ENCODE measurements around the gene BRSK2.

The BRSK2 gene

DNA sequence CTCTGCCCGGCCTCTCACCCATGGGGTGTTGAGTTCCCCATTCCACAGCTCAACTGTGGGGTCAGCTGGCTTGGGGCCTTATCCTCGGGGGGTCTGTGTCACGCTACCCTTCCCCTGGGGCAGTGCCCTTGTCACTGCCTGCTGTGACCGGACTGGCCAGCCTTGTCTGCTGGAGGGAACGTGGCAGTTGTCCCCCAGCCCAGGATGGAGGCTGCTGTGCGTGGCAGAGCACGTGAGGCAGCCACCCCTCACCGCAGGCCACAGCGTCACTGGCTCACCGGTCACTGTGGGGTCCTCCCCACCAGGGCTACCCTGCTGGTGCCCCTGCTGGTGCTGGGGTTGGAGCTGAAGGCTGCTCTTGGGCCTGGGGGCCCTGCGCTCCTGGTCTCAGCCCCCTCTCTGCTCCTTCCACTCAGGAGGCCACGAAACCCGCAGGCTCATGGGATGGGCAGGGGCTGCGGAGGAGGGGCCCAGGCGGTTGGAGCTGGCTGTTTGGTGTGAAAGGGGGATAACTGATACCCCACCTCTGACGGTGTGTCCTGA lies 13.4 kb downstream of the BRSK2 start:
- TF ChIP-seq LEF1 (IDR thresholded peaks at IDR 0.05; ENCODE audit: borderline replicate concordance) (no peak), NFRKB (IDR thresholded peaks at IDR 0.05) (no peak), SP1 (IDR thresholded peaks at IDR 0.05) (no peak), FOXK2 (IDR thresholded peaks at IDR 0.05) (no peak), CTBP1 (IDR thresholded peaks at IDR 0.05; ENCODE audit: borderline replicate concordance) (no peak), SUZ12 (IDR thresholded peaks at IDR 0.05) (no peak), FOXM1 (IDR thresholded peaks at IDR 0.05; ENCODE audit: borderline replicate concordance) (no peak), FOXA1 (IDR thresholded peaks at IDR 0.05) (no peak), ZNF384 (IDR thresholded peaks at IDR 0.05) (no peak), ELF4 (IDR thresholded peaks at IDR 0.05) (no peak), ARNT (IDR thresholded peaks at IDR 0.05) (no peak), TARDBP (IDR thresholded peaks at IDR 0.05) (no peak), L3MBTL2 (conservative IDR thresholded peaks at IDR 0.05) (no peak)
- CTCF ChIA-PET: no interaction called here
- POLR2A ChIA-PET: no interaction called here
- no peak for DNase-seq (ENCODE audit: extremely low spot score)

DNA sequence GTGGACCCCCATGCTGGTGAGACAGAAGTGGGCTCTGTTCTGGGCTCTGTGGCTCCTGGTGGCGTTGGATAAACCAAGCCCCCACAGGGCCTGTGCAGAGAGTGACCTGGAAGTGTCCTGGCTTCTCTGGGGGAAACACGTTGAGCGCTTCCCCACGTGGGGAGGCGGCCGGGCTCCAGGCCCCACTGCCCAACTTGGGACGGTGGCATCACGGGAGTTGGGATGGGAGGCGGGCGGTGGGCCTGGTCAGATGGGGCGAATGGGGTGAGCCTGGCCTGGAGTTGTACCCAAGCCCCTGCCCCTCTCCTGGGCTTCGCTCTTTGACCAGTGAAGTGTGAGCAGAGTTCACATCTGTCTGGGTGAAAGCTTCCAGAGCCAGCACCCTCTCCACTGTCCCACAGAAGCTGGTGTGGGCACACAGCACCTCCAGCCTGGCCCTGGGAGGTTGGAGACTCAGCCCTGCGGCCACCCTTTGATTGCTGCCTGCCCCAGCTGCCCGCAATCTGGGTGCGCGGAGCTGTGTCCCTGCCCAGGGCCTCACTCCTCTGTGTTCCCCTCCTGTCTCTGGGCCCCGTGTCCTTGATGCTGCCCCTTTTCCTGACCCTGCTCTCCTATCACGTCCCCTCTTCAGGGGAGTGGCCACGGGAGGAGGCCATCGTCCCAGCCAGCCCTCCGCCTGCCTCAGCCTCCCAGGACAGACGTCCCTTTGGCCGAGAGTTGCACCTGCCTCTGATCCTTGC lies 14.2 kb downstream of the BRSK2 start:
- no peak for DNase-seq (ENCODE audit: extremely low spot score)
- ChIA-PET CTCF (no interaction called here), POLR2A (no interaction called here)
- TF ChIP-seq SP1 (IDR thresholded peaks at IDR 0.05): no peak
- TF ChIP-seq, protein P1, sequence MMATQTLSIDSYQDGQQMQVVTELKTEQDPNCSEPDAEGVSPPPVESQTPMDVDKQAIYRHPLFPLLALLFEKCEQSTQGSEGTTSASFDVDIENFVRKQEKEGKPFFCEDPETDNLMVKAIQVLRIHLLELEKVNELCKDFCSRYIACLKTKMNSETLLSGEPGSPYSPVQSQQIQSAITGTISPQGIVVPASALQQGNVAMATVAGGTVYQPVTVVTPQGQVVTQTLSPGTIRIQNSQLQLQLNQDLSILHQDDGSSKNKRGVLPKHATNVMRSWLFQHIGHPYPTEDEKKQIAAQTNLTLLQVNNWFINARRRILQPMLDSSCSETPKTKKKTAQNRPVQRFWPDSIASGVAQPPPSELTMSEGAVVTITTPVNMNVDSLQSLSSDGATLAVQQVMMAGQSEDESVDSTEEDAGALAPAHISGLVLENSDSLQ (IDR thresholded peaks at IDR 0.05): no peak
- TF ChIP-seq FOXM1 (IDR thresholded peaks at IDR 0.05; ENCODE audit: borderline replicate concordance): no peak
- TF ChIP-seq L3MBTL2 (conservative IDR thresholded peaks at IDR 0.05): no peak
- no peak for TF ChIP-seq FOXK2 (IDR thresholded peaks at IDR 0.05)

DNA sequence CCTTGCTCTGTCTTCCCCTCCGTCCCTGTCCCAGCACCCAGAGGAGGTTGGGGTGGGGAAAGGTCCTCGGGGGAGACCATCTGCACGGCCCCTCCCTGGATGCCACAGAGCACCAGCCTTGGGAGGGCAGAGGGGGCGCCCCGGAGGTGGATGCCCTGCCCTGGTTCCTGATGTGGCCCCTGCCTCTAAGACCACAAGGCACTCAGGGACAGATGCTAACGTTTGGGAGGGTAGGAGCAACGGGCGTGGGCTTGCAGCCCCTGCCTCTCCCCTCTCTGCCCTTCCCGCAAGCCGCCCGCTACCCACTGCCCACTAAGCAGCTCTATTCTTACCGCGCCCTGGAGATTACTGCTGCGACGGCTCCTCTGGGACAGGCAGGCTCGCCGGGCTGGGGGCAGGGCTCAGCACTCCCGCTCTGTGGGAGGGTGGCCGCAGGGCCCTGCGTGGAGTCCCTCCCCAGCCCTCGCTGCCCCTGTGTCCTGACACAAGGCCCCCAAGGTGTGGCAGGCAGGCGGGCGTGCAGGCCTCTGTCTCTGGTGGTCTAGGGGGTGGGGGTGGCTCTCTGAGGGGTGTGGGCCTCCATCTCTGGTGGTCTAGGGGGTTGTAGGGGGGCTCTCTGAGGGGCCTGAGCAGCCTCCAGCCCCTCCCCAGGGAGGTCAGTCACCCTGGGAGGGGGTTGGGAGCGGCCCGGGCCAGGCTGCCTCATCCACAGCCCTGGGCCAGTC lies 14.9 kb downstream of the BRSK2 start:
- ChIA-PET POLR2A (no interaction called here), CTCF (no interaction called here)
- TF ChIP-seq NFRKB (IDR thresholded peaks at IDR 0.05): no peak
- DNase-seq (ENCODE audit: extremely low spot score): no peak

DNA sequence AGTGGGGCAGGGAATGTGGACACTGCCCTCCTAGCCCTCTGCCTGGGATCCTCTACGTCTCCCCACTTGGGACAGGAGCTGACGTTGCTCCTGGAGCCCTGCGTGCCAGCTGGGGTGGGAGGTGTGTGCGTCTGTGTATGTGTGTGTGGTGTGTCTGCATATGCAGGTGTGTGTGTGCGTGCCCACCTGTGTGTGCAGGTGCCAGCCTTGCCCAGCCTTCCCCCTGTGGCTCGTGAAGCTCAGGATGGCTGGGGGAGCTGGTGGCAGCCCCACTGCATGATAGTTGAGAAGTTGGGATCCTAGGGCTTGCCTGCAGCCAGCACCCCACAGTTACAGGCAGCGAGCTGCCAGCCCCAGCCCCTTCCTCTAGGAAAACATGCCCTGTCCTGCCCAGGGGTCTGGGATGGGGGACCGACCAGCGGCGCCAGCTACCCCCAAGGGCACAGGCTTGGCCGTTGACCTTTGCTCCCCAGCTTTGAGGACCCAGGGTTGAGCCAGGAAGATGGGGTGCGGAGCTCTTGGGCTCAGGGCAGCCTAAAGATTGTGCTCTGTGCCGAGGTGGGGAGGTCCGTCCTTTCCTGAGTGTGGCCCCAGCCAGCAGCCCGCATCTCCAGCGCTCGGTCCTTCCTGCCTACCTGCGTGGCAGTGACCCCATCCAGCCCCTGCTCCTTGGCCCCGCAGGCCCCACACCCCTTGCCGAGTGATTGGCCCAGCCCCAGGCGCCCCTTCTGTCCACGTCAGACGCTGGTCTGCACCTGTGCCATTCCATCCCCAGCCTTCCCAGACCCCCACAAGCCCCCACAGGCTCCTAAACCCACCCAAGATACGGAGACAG lies 15.7 kb downstream of the BRSK2 start:
- TF ChIP-seq NFRKB (IDR thresholded peaks at IDR 0.05) (no peak), ELF4 (IDR thresholded peaks at IDR 0.05) (no peak), HDGF (IDR thresholded peaks at IDR 0.05; ENCODE audit: borderline replicate concordance) (no peak), SP1 (IDR thresholded peaks at IDR 0.05) (no peak), FOXM1 (IDR thresholded peaks at IDR 0.05; ENCODE audit: borderline replicate concordance) (no peak), LEF1 (IDR thresholded peaks at IDR 0.05; ENCODE audit: borderline replicate concordance) (no peak), FOXA1 (IDR thresholded peaks at IDR 0.05) (no peak), BHLHE40 (IDR thresholded peaks at IDR 0.05; ENCODE audit: borderline replicate concordance) (no peak)
- TF ChIP-seq, protein P1 (IDR thresholded peaks at IDR 0.05): no peak
- CTCF ChIA-PET: no interaction called here
- POLR2A ChIA-PET: no interaction called here
- DNase-seq (ENCODE audit: extremely low spot score): no peak

DNA sequence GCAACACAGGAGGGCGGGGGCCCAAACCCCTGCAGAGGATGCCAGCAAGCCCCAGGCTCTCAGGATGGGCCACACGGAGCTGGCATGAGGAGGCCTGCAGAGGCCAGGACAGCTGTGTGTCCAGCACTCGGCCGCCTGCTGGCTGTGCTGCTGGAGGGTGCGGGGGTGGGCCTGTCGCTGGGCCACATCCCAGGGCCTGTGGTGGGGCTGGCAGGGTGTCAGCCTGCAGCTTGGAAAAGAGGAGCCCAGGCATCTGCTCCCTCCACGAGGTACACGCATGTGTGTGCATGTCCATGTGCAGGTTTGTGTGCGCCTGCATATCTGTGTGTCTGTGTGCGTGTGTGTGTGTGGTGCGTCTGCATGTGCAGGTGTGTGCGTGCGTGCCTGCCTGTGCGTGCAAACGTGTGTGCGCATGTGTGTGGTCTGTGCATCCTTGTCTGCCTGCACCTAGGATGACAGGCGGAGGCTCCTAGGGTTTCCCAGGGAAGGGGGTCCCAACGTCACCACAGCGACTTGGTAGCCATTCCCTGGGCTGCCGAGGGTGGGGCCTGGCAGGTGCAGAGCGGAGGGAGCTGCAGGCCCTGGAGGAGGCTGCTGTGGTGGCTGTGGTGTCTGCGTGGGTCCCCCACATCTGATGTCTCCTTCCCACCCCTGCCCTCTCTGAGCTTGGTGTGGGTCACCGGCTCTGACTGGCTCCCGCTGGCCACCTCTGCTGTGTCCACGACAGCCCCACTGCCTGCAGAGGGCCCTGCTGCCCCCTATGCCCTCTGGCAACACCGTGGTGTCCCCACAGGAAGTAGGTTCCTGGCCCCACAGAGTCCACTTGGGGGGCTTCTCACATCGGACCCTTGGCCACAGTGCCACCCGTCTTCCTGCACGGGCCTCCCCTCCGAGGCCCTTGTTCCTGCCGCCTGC lies 17.1 kb downstream of the BRSK2 start:
- CTCF ChIA-PET: interaction anchor here (0.7 kb wide), 1 partner anchor 11 kb away, joined by 3 read pairs; no protein-coding TSS in a partner anchor
- POLR2A ChIA-PET: no interaction called here

More for the DNA sequence above, 17.1 kb downstream of the BRSK2 start:
- TF ChIP-seq FOXK2 (IDR thresholded peaks at IDR 0.05) (no peak), ELF4 (IDR thresholded peaks at IDR 0.05) (no peak), BHLHE40 (IDR thresholded peaks at IDR 0.05; ENCODE audit: borderline replicate concordance) (no peak), NFRKB (IDR thresholded peaks at IDR 0.05) (no peak), SUZ12 (IDR thresholded peaks at IDR 0.05) (no peak), SP1 (IDR thresholded peaks at IDR 0.05) (no peak), ARNT (IDR thresholded peaks at IDR 0.05) (no peak), HDGF (IDR thresholded peaks at IDR 0.05; ENCODE audit: borderline replicate concordance) (no peak), TARDBP (IDR thresholded peaks at IDR 0.05) (no peak), FOXM1 (IDR thresholded peaks at IDR 0.05; ENCODE audit: borderline replicate concordance) (no peak), LEF1 (IDR thresholded peaks at IDR 0.05; ENCODE audit: borderline replicate concordance) (no peak), ZNF384 (IDR thresholded peaks at IDR 0.05) (no peak), L3MBTL2 (conservative IDR thresholded peaks at IDR 0.05) (no peak), FOXA1 (IDR thresholded peaks at IDR 0.05) (no peak), CTBP1 (IDR thresholded peaks at IDR 0.05; ENCODE audit: borderline replicate concordance) (no peak)
- TF ChIP-seq, protein P1 (IDR thresholded peaks at IDR 0.05): no peak
- DNase-seq (ENCODE audit: extremely low spot score): no peak
